A549 (cell line): ENCODE measurements around the gene YAE1. TPM values are rescaled to one million over a fixed set of nuclear protein-coding genes. Genes with fewer than 3 reads are reported as not detected.

Experiments used
- ATAC-seq, 2 experiments: fragments of 200-7000 bp in 1 of 2; fragments of >200 bp in 1 of 2; cut with Nextera tagmentation in 1 of 2; cut with Tn5 transposase in 1 of 2; 3 replicates each; pipeline versions ENCODE4 v1.8.0 to v1.9.1; 2018 to 2020; ENCODE audit warnings: mild to moderate bottlenecking in 1 of 2, moderate library complexity in 1 of 2
- CTCF ChIA-PET: fragments of 300-600 bp; sonication (Branson Sonifier 250); formaldehyde crosslinking; extraction: SDS; loops from one replicate; lab custom pipeline; 2021; ENCODE audit warnings: antibody characterized with exemption, inconsistent platforms; lab: Yijun Ruan, JAX
- POLR2A ChIA-PET: fragments of 350-600 bp; formaldehyde crosslinking; extraction: SDS; loops from one replicate; lab custom pipeline; 2021; ENCODE audit warnings: antibody characterized with exemption, inconsistent platforms; lab: Yijun Ruan, JAX
- DNase-seq, 2 experiments: peaks; one replicate each; pipeline versions ENCODE4 v3.0.0 to v3.0.0-alpha.2; 2011 to 2016; ENCODE audit warnings: low read depth in 1 of 2, low spot score in 1 of 2
- FAIRE-seq: peaks from 2 replicates; lab custom pipeline; 2011; peaks lifted over from hg19 to GRCh38; lab: Jason Lieb, UNC
- H3K27ac ChIP-seq, 2 experiments: fragments of >200 bp; sonication (Bioruptor Twin); formaldehyde crosslinking; 3 replicates each; pipeline ENCODE4 v1.5.1; 2016 to 2017
- H3K4me1 ChIP-seq: fragments of >200 bp; sonication (Bioruptor Twin); formaldehyde crosslinking; 3 replicates; pipeline ENCODE4 v1.6.1; 2016
- H3K4me2 ChIP-seq: fragments of >200 bp; sonication (Bioruptor Twin); formaldehyde crosslinking; 3 replicates; pipeline ENCODE4 v1.6.1; 2016
- H3K4me3 ChIP-seq: fragments of >200 bp; sonication (Bioruptor Twin); formaldehyde crosslinking; 3 replicates; pipeline ENCODE4 v1.5.1; 2016
- H3K9me3 ChIP-seq: fragments of >200 bp; sonication (Bioruptor Twin); formaldehyde crosslinking; 3 replicates; pipeline ENCODE4 v1.6.1; 2016
- ATOH8 ChIP-seq: fragments of 250-450 bp; sonication (Bioruptor Pico); IDR thresholded peaks from 2 replicates; pipeline ENCODE4 v1.5.0; 2020; ENCODE audit warnings: low read depth, mild to moderate bottlenecking, moderate library complexity
- BHLHE40 ChIP-seq: IDR thresholded peaks from 2 replicates; pipeline ENCODE4 v1.6.1; 2012; ENCODE audit warnings: low read depth, low read length, inconsistent platforms
- CBX8 ChIP-seq: fragments of 200-600 bp; sonication (generic); IDR thresholded peaks from 2 replicates; pipeline ENCODE4 v1.6.1; 2016
- CHD4 ChIP-seq: fragments of 200-600 bp; sonication (generic); IDR thresholded peaks from 2 replicates; pipeline ENCODE4 v1.6.1; 2016; ENCODE audit warnings: antibody characterized with exemption, mild to moderate bottlenecking, borderline replicate concordance
- CTCF ChIP-seq: fragments of >200 bp; sonication (Bioruptor Twin); formaldehyde crosslinking; IDR thresholded peaks from 3 replicates; pipeline ENCODE4 v1.5.1; 2016
- EHF ChIP-seq: fragments of 250-450 bp; sonication (Bioruptor Pico); IDR thresholded peaks from 2 replicates; pipeline ENCODE4 v1.5.0; 2020; ENCODE audit warnings: mild to moderate bottlenecking
- EHMT2 ChIP-seq: fragments of 200-600 bp; sonication (generic); IDR thresholded peaks from 2 replicates; pipeline ENCODE4 v1.6.1; 2016; ENCODE audit warnings: antibody characterized with exemption, low read depth, mild to moderate bottlenecking, moderate library complexity
- FOSB ChIP-seq: fragments of 250-450 bp; sonication (Bioruptor Pico); IDR thresholded peaks from 2 replicates; pipeline ENCODE4 v1.5.0; 2020; ENCODE audit warnings: mild to moderate bottlenecking, moderate library complexity
- HES2 ChIP-seq: fragments of >200 bp; sonication (Bioruptor Twin); formaldehyde crosslinking; IDR thresholded peaks from 2 replicates; pipeline ENCODE4 v1.6.1; 2016
- HOXB5 ChIP-seq: fragments of 250-450 bp; sonication (Bioruptor Pico); IDR thresholded peaks from 2 replicates; pipeline ENCODE4 v1.5.0; 2020; ENCODE audit warnings: mild to moderate bottlenecking, moderate library complexity
- KDM1A ChIP-seq: fragments of 200-600 bp; sonication (generic); IDR thresholded peaks from 2 replicates; pipeline ENCODE4 v1.6.1; 2016; ENCODE audit warnings: low read depth, mild to moderate bottlenecking
- KDM5A ChIP-seq: fragments of 200-600 bp; sonication (generic); IDR thresholded peaks from 2 replicates; pipeline ENCODE4 v1.6.1; 2016; ENCODE audit warnings: antibody characterized with exemption, mild to moderate bottlenecking
- MAZ ChIP-seq: fragments of 150-350 bp; IDR thresholded peaks from 2 replicates; pipeline ENCODE4 v1.6.1; 2014; ENCODE audit warnings: antibody characterized with exemption, low read depth, low read length, borderline replicate concordance
- NR3C1 ChIP-seq: fragments of >200 bp; sonication (Bioruptor Twin); formaldehyde crosslinking; IDR thresholded peaks from 3 replicates; pipeline ENCODE4 v1.6.1; 2017
- PHF8 ChIP-seq: fragments of 200-600 bp; sonication (generic); IDR thresholded peaks from 2 replicates; pipeline ENCODE4 v1.6.1; 2016; ENCODE audit warnings: low read depth, mild to moderate bottlenecking, antibody characterized with exemption, moderate library complexity, borderline replicate concordance
- POLR2AphosphoS2 ChIP-seq: conservative IDR thresholded peaks from 2 replicates; pipeline ENCODE4 v1.6.1; 2012; ENCODE audit warnings: low read length, improper control_type of control experiment, inconsistent platforms
- RCOR1 ChIP-seq: fragments of 150-350 bp; IDR thresholded peaks from 2 replicates; pipeline ENCODE4 v1.6.1; 2014; ENCODE audit warnings: antibody characterized with exemption, low read length, low read depth
- RFX5 ChIP-seq: fragments of 450-650 bp; IDR thresholded peaks from 2 replicates; pipeline ENCODE4 v1.7.1; 2014; ENCODE audit warnings: antibody characterized with exemption, mild to moderate bottlenecking, moderate library complexity
- TP53 ChIP-seq: fragments of 250-450 bp; sonication (Bioruptor Pico); IDR thresholded peaks from 2 replicates; pipeline ENCODE4 v1.5.0; 2021; ENCODE audit warnings: mild to moderate bottlenecking, moderate library complexity
- USF2 ChIP-seq: fragments of 450-650 bp; IDR thresholded peaks from 2 replicates; pipeline ENCODE4 v1.6.1; 2014; ENCODE audit warnings: antibody characterized with exemption
- ZSCAN20 ChIP-seq: fragments of 250-450 bp; sonication (Bioruptor Pico); IDR thresholded peaks from 2 replicates; pipeline ENCODE4 v1.8.0; 2022; ENCODE audit warnings: mild to moderate bottlenecking, moderate library complexity
- WGBS: methylation state at CpG from one replicate; pipeline ENCODE4 v1.1.6; 2017; ENCODE audit errors: missing lambda C conversion rate; 5-methylcytosine and 5-hydroxymethylcytosine counted together
- polyA plus RNA-seq, 4 experiments: library from polyadenylated mRNA; depleted of rRNA in 3 of 4; stranded (reverse); fragments of >200 nt; fragmentation: RNase III in 1 of 4; extraction: RNeasy Plus Mini Kit Qiagen cat#74134 plus additional on column Dnase treatment in 1 of 4; gene quantifications; 2 replicates in 3 of 4; 3 replicates in 1 of 4; pipeline ENCODE4 v1.2.3, GENCODE V29; 2011 to 2017

YAE1 gene
- polyA plus RNA-seq, 2 of the 4 experiments (the other 2 are of a cell fraction) = 59.1 to 61.2 TPM

GRCh38 chr7:39620486-39620885 is 54.3 kb downstream of the YAE1 start:
- no peak overlapping the region for H3K4me3 ChIP-seq
- H3K27ac ChIP-seq = no peak overlapping the region
- no peak for TF ChIP-seq RCOR1
- TF ChIP-seq NR3C1 = no peak
- TF ChIP-seq HOXB5 (CRISPR knock-in tag) = no peak
- no peak for TF ChIP-seq ATOH8 (CRISPR knock-in tag)
- no peak for TF ChIP-seq USF2
- no peak for TF ChIP-seq RFX5
- TF ChIP-seq TP53 = no peak
- TF ChIP-seq KDM5A = no peak
- TF ChIP-seq HES2 = no peak
- H3K4me2 ChIP-seq = no peak overlapping the region
- ChIA-PET CTCF (no interaction called here), POLR2A (no interaction called here)
- no peak for ATAC-seq
- FAIRE-seq = no peak
- H3K4me1 ChIP-seq = peaks cover 25% of the 10 kb centered on the region
- H3K9me3 ChIP-seq = no peaks in the 10 kb centered on the region
- DNase-seq = no peak

GRCh38 chr7:39621261-39621660 is 55.1 kb downstream of the YAE1 start:
- no peak overlapping the region for H3K4me3 ChIP-seq
- ChIA-PET CTCF (interaction anchor here (0.7 kb wide), 1 partner anchor 329 kb away, joined by 3 read pairs; no protein-coding TSS in a partner anchor), POLR2A (interaction anchor here (0.6 to 0.8 kb wide), 2 partner anchors 28 to 406 kb away, joined by 3 to 10 read pairs; no protein-coding TSS in a partner anchor)
- H3K9me3 ChIP-seq = no peaks in the 10 kb centered on the region
- WGBS = 76% methylated on average over 1 of the region's 1 CpG
- DNase-seq (no peak), FAIRE-seq (no peak), ATAC-seq (no peak)
- TF ChIP-seq EHMT2 = no peak
- no peak for TF ChIP-seq KDM1A
- TF ChIP-seq CBX8 = no peak
- TF ChIP-seq CTCF = no peak
- TF ChIP-seq ZSCAN20 (CRISPR knock-in tag) = no peak
- no peak for TF ChIP-seq POLR2AphosphoS2
- TF ChIP-seq CHD4 = no peak
- TF ChIP-seq EHF (CRISPR knock-in tag) = no peak
- TF ChIP-seq FOSB (CRISPR knock-in tag) = no peak
- TF ChIP-seq USF2 = no peak
- no peak overlapping the region for H3K27ac ChIP-seq
- H3K4me2 ChIP-seq = no peak overlapping the region
- peaks cover 24% of the 10 kb centered on the region for H3K4me1 ChIP-seq

GRCh38 chr7:39621784-39622411 is 55.7 kb downstream of the YAE1 start:
- POLR2A ChIA-PET = interaction anchor here (0.6 to 2.1 kb wide), 7 partner anchors 8 to 405 kb away, joined by 3 to 17 read pairs (median 5); no protein-coding TSS in a partner anchor
- 100% methylated on average over 1 of the region's 1 CpG for WGBS
- no peak for ATAC-seq
- no peak for FAIRE-seq
- H3K9me3 ChIP-seq = no peaks in the 10 kb centered on the region
- TF ChIP-seq MAZ (no peak), PHF8 (no peak), RFX5 (peak; percentile 82), BHLHE40 (no peak)
- TF ChIP-seq, all 56 proteins: peak for 1
- Histone ChIP-seq H3K4me3 (peak overlapping the region; percentile 77), H3K27ac (peak overlapping the region; percentile 80 to 99; a peak in 5 of 6 replicates), H3K4me1 (peaks cover 21% of the 10 kb centered on the region), H3K4me2 (peak overlapping the region; percentile 96)
- CTCF ChIA-PET = interaction anchor here (0.6 to 3.6 kb wide), 4 partner anchors 19 to 329 kb away, joined by 3 to 32 read pairs (median 5); no protein-coding TSS in a partner anchor
- DNase-seq = no peak
